Smooth muscle cell (in vitro differentiated cells): ENCODE measurements around the gene CPLX3. TPM values are rescaled to one million over a fixed set of nuclear protein-coding genes. Genes with fewer than 3 reads are reported as not detected.

Source experiments
- DNase-seq: peaks from one replicate; lab custom pipeline; 2025; ENCODE audit not compliant: unreplicated experiment; lab: John Stamatoyannopoulos, UW
- H2AFZ ChIP-seq: fragments of 200-600 bp; sonication (generic); 2 replicates; pipeline ENCODE4 v1.6.0; 2016; ENCODE audit warnings: antibody characterized with exemption, low read depth, mild to moderate bottlenecking
- H3F3A ChIP-seq: fragments of 200-600 bp; sonication (generic); 2 replicates; pipeline ENCODE4 v1.6.0; 2017; ENCODE audit warnings: antibody characterized with exemption, low read depth
- H3K27ac ChIP-seq: fragments of 200-600 bp; sonication (generic); 2 replicates; pipeline ENCODE4 v1.5.1; 2016; ENCODE audit warnings: low read depth, mild to moderate bottlenecking
- H3K27me3 ChIP-seq: fragments of 200-600 bp; sonication (generic); 2 replicates; pipeline ENCODE4 v1.6.1; 2016; ENCODE audit warnings: low read depth, mild to moderate bottlenecking
- H3K36me3 ChIP-seq: fragments of 200-600 bp; sonication (generic); 2 replicates; pipeline ENCODE4 v1.5.1; 2016; ENCODE audit warnings: low read depth
- H3K4me1 ChIP-seq: fragments of 200-600 bp; sonication (generic); 2 replicates; pipeline ENCODE4 v1.5.1; 2016; ENCODE audit warnings: low read depth
- H3K4me2 ChIP-seq: fragments of 200-600 bp; sonication (generic); 2 replicates; pipeline ENCODE4 v1.6.0; 2016; ENCODE audit warnings: mild to moderate bottlenecking
- H3K4me3 ChIP-seq: fragments of 200-600 bp; sonication (generic); 2 replicates; pipeline ENCODE4 v1.5.1; 2016; ENCODE audit warnings: mild to moderate bottlenecking
- H3K79me2 ChIP-seq: fragments of 200-600 bp; sonication (generic); 2 replicates; pipeline ENCODE4 v1.6.0; 2016; ENCODE audit warnings: low read depth, mild to moderate bottlenecking
- H3K9ac ChIP-seq: fragments of 200-600 bp; sonication (generic); 2 replicates; pipeline ENCODE4 v1.6.0; 2016; ENCODE audit warnings: low read depth
- H3K9me3 ChIP-seq: fragments of 200-600 bp; sonication (generic); replicated peaks from 2 replicates; pipeline ENCODE4 v1.5.1; 2016; ENCODE audit warnings: low read depth
- H4K20me1 ChIP-seq: fragments of 200-600 bp; sonication (generic); 2 replicates; pipeline ENCODE4 v1.6.0; 2016; ENCODE audit warnings: low read depth
- CTCF ChIP-seq: fragments of 200-600 bp; sonication (generic); IDR thresholded peaks from 2 replicates; pipeline ENCODE4 v1.5.1; 2017; ENCODE audit warnings: borderline replicate concordance, mild to moderate bottlenecking, antibody characterized with exemption; ENCODE audit not compliant: insufficient read depth, poor library complexity, severe bottlenecking
- WGBS: methylation state at CpG from one replicate; pipeline ENCODE4 v1.1.7; 2016; ENCODE audit warnings: low lambda C conversion rate; 5-methylcytosine and 5-hydroxymethylcytosine counted together
- polyA plus RNA-seq: library from polyadenylated mRNA; unstranded; fragments of >200 nt; fragmentation: Nextera tagmentation; extraction: Ambion mirVana; gene quantifications from 2 replicates; pipeline ENCODE4 v1.2.1, GENCODE V29; 2016
- total RNA-seq: library from RNA; depleted of rRNA; stranded (reverse); fragments of >200 nt; gene quantifications from 2 replicates; pipeline ENCODE4 v1.2.3, GENCODE V29; 2014

The CPLX3 gene
- total and polyA plus RNA-seq, 2 experiments from 2014 or later: 0.22 TPM; not detected in 1

DNA sequence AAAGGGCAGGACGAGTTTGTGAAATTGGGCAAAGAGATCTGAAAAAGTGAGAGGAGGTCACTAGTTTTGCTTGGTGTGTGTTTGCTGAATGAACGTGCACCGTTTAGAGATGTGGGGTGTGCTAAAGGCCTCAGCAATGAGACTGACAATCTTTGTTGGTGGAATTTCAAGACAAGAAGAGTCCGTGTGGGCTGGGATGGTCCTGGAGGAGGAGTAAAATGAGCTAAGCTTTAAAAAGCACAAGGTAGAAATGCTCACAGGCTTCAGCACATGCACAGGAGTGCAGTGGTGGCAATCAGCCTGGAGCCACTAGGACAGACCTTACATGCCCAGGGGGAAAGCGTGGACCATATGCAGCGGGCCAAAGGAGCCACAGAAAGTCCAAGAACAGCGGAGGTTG lies 1.5 kb upstream of the CPLX3 start:
- WGBS: 82% methylated on average over 7 of the region's 7 CpGs
- Histone ChIP-seq H3K9me3 (no peaks in the 10 kb centered on the region), H3F3A (no peaks in the 10 kb centered on the region), H3K4me2 (no peak overlapping the region), H2AFZ (no peak overlapping the region), H3K9ac (no peak overlapping the region), H3K36me3 (no peaks in the 10 kb centered on the region), H3K27me3 (peaks cover 55% of the 10 kb centered on the region), H3K4me3 (no peak overlapping the region), H3K79me2 (no peaks in the 10 kb centered on the region), H3K4me1 (peaks cover 16% of the 10 kb centered on the region), H3K27ac (no peak overlapping the region), H4K20me1 (no peaks in the 10 kb centered on the region)
- no peak for TF ChIP-seq CTCF
- no peak for DNase-seq

GRCh38 chr15:74825866-74826265 lies 561 bp upstream of the CPLX3 start:
- Histone ChIP-seq H3K9me3 (no peaks in the 10 kb centered on the region), H3K27me3 (peaks cover 55% of the 10 kb centered on the region), H3K79me2 (no peaks in the 10 kb centered on the region), H2AFZ (no peak overlapping the region), H3K4me2 (no peak overlapping the region), H3K9ac (no peak overlapping the region), H3K36me3 (no peaks in the 10 kb centered on the region), H3K27ac (no peak overlapping the region), H3K4me1 (peaks cover 12% of the 10 kb centered on the region), H4K20me1 (no peaks in the 10 kb centered on the region), H3K4me3 (no peak overlapping the region), H3F3A (no peaks in the 10 kb centered on the region)
- TF ChIP-seq CTCF: no peak
- WGBS: 74% methylated on average over 9 of the region's 10 CpGs
- no peak for DNase-seq

GRCh38 chr15:74826921-74827320 lies 494 bp downstream of the CPLX3 start:
- DNase-seq: no peak
- 57% methylated on average over 15 of the region's 21 CpGs for WGBS
- Histone ChIP-seq H3K4me2 (no peak overlapping the region), H3K27ac (no peak overlapping the region), H2AFZ (no peak overlapping the region), H3K4me3 (no peak overlapping the region), H3K9me3 (no peaks in the 10 kb centered on the region), H3F3A (no peaks in the 10 kb centered on the region), H3K9ac (no peak overlapping the region), H3K36me3 (no peaks in the 10 kb centered on the region), H4K20me1 (no peaks in the 10 kb centered on the region), H3K4me1 (peaks cover 3% of the 10 kb centered on the region), H3K79me2 (no peaks in the 10 kb centered on the region), H3K27me3 (peaks cover 55% of the 10 kb centered on the region)
- TF ChIP-seq CTCF: no peak

DNA sequence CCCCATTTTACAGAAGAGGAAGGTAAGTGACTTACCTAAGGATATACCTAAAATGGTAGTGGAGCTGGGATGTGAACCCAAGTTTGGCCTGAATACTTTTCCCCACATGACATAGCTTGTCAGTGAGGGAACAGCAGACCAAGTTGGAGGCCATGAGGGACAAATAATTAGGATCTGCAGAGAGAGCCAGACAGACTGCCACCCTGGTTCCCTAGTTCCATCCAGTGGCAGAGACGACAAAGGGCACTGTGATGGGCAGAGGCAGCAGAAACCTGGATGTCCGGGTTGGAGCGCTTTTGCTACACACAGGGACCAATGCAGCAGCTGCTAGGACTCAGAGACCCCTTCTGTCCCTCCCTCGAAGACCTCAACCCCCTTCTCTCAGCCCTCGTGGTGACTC lies 1.2 kb downstream of the CPLX3 start:
- Histone ChIP-seq H3K36me3 (no peaks in the 10 kb centered on the region), H3F3A (no peaks in the 10 kb centered on the region), H2AFZ (no peak overlapping the region), H3K4me3 (no peak overlapping the region), H3K4me2 (no peak overlapping the region), H3K4me1 (peaks cover 3% of the 10 kb centered on the region), H3K79me2 (no peaks in the 10 kb centered on the region), H4K20me1 (no peaks in the 10 kb centered on the region), H3K9me3 (no peaks in the 10 kb centered on the region), H3K9ac (no peak overlapping the region), H3K27ac (no peak overlapping the region), H3K27me3 (peaks cover 55% of the 10 kb centered on the region)
- DNase-seq: no peak
- 73% methylated on average over 5 of the region's 5 CpGs for WGBS
- no peak for TF ChIP-seq CTCF
